ENCODE measurements around the gene DPPA3.
"Not testable (repeated sequence)": the region's sequence is repeated elsewhere in the genome, so short reads cannot be mapped to it uniquely, and the experiment has no call there.

The DPPA3 gene

GRCh38 chr12:7711133-7711532 lies at the start of gene DPPA3:
Gene DPPA3, plus strand, starts transcription at chr12:7711433. Its CDS starts 138 bp downstream, at chr12:7711571.
- no peak for DNase-seq (ENCODE audit: insufficient read length, low spot score)
- no peak for FAIRE-seq

GRCh38 chr12:7661741-7662140 lies 49.5 kb upstream of the DPPA3 start:
- no peak for FAIRE-seq

GRCh38 chr12:7666595-7666994 lies 44.6 kb upstream of the DPPA3 start:
- DNase-seq (ENCODE audit: insufficient read length, low spot score) (no peak), FAIRE-seq (no peak)

More at GRCh38 chr12:7661741-7662140, 49.5 kb upstream of the DPPA3 start:
- no peak for DNase-seq (ENCODE audit: insufficient read length, low spot score)

- DNase-seq (ENCODE audit: insufficient read length, low spot score) (no peak), FAIRE-seq (no peak)
These were observed 44.1 kb upstream of the DPPA3 start for GRCh38 chr12:7667125-7667524.

- FAIRE-seq = no peak
- DNase-seq (ENCODE audit: insufficient read length, low spot score) = no peak
These were observed 43.1 kb upstream of the DPPA3 start for GRCh38 chr12:7668171-7668570.

- FAIRE-seq; DNase-seq (ENCODE audit: insufficient read length, low spot score): not testable (repeated sequence)
These were observed 35.8 kb upstream of the DPPA3 start for GRCh38 chr12:7675455-7675854.

- DNase-seq (ENCODE audit: insufficient read length, low spot score) = peak; percentile 26
These were observed 33.8 kb upstream of the DPPA3 start for GRCh38 chr12:7677432-7677888.

GRCh38 chr12:7678744-7679143 lies 32.5 kb upstream of the DPPA3 start:
- DNase-seq (ENCODE audit: insufficient read length, low spot score) (no peak), FAIRE-seq (no peak)

More at GRCh38 chr12:7677432-7677888, 33.8 kb upstream of the DPPA3 start:
- FAIRE-seq = not testable (repeated sequence)

- no peak for FAIRE-seq
- no peak for DNase-seq (ENCODE audit: insufficient read length, low spot score)
These were observed 31.8 kb upstream of the DPPA3 start for GRCh38 chr12:7679251-7680045.

- FAIRE-seq (no peak), DNase-seq (ENCODE audit: insufficient read length, low spot score) (no peak)
These were observed 29.7 kb upstream of the DPPA3 start for GRCh38 chr12:7681535-7681934.

- no peak for FAIRE-seq
- no peak for DNase-seq (ENCODE audit: insufficient read length, low spot score)
These were observed 17.4 kb upstream of the DPPA3 start for GRCh38 chr12:7693793-7694192.

GRCh38 chr12:7694556-7695236 lies 16.5 kb upstream of the DPPA3 start:
- FAIRE-seq (no peak), DNase-seq (ENCODE audit: insufficient read length, low spot score) (no peak)

GRCh38 chr12:7695237-7695560 lies 16.0 kb upstream of the DPPA3 start:
- DNase-seq (ENCODE audit: insufficient read length, low spot score) (no peak), FAIRE-seq (no peak)

GRCh38 chr12:7695566-7696197 lies 15.6 kb upstream of the DPPA3 start, which contains the start of gene GDF3:
Gene GDF3, minus strand, starts transcription at chr12:7695775. Its CDS starts 47 bp downstream, at chr12:7695728.
- no peak for DNase-seq (ENCODE audit: insufficient read length, low spot score)
- no peak for FAIRE-seq

GRCh38 chr12:7705846-7706245 lies 5.4 kb upstream of the DPPA3 start:
- DNase-seq (ENCODE audit: insufficient read length, low spot score) (no peak), FAIRE-seq (no peak)

- DNase-seq (ENCODE audit: insufficient read length, low spot score) = no peak
- FAIRE-seq = no peak
These were observed 1.1 kb upstream of the DPPA3 start for GRCh38 chr12:7709969-7710675.

GRCh38 chr12:7712841-7713442 lies 1.7 kb downstream of the DPPA3 start:
- no peak for FAIRE-seq

GRCh38 chr12:7716381-7716780 lies 5.1 kb downstream of the DPPA3 start:
- no peak for FAIRE-seq
- DNase-seq (ENCODE audit: insufficient read length, low spot score) = no peak

More at GRCh38 chr12:7712841-7713442, 1.7 kb downstream of the DPPA3 start:
- DNase-seq (ENCODE audit: insufficient read length, low spot score) = no peak

- DNase-seq (ENCODE audit: insufficient read length, low spot score) (no peak), FAIRE-seq (no peak)
These were observed 8.9 kb downstream of the DPPA3 start for GRCh38 chr12:7719946-7720730.

GRCh38 chr12:7723926-7724325 lies 12.7 kb downstream of the DPPA3 start:
- DNase-seq (ENCODE audit: insufficient read length, low spot score) (no peak), FAIRE-seq (no peak)

Measured in GM19239 (cell line).